MM.1S (cell line): ENCODE results near the gene LDLRAD3.

Source experiments
- CTCF ChIP-seq: fragments of 300-600 bp; sonication (generic); IDR thresholded peaks from 2 replicates; pipeline ENCODE4 v1.5.1; 2016; ENCODE audit warnings: antibody characterized with exemption, low read length, mixed read lengths
- EZH2 ChIP-seq: fragments of 300-600 bp; sonication (generic); optimal IDR thresholded peaks from 2 replicates; pipeline ENCODE3; 2017; ENCODE audit warnings: low read depth, mild to moderate bottlenecking, antibody characterized with exemption, low read length, mixed read lengths
- EZH2phosphoT487 ChIP-seq: fragments of 300-600 bp; sonication (generic); IDR thresholded peaks from 2 replicates; pipeline ENCODE4 v1.6.1; 2018; ENCODE audit warnings: antibody characterized with exemption, low read length

DNA sequence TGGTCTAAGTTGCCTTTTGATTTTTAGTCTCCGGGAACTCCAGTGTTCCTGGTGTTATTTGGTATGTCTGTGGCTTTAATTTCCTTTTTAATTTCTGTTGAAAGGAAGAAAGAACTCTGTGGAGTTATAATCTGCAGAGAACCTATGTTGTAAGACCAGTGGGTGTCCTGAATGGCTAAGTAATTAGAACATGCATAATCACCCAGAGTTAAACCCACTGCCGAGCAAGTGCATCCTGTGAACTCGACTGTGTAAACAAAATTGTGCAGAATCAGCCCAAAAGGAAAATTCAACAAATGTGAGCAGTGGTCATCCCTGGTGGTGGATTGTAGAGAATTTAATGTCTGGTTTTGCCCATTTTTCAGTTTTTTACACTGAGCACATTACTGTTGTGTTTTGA, 182.8 kb downstream of the LDLRAD3 start:
- TF ChIP-seq CTCF: no peak
- TF ChIP-seq EZH2phosphoT487: no peak
- TF ChIP-seq EZH2: no peak
